PC-9 (cell line): ENCODE data around the gene FRAT2. TPM values are rescaled to one million over a fixed set of nuclear protein-coding genes. Genes with fewer than 3 reads are reported as not detected.
A peak's percentile ranks its signal among the peaks of the same experiment; 100 is the strongest.

Source experiments
- BruUV-seq: library from RNA; stranded (reverse); fragments of 400-500 nt; replicated peaks from 2 replicates; lab custom pipeline; 2021; lab: Mats Ljungman, UMichigan
- CTCF ChIA-PET: fragments of 300-600 bp; sonication (Branson Sonifier 250); formaldehyde crosslinking; loops from one replicate; lab custom pipeline; 2022; ENCODE audit warnings: antibody characterized with exemption; lab: Charles Lee
- POLR2A ChIA-PET: fragments of 300-600 bp; sonication (Branson Sonifier 250); formaldehyde crosslinking; loops from one replicate; lab custom pipeline; 2022; ENCODE audit warnings: antibody characterized with exemption; ENCODE audit not compliant: unreplicated experiment; lab: Charles Lee
- DNase-seq, 2 experiments: peaks; one replicate each; pipeline versions ENCODE4 v3.0.0 to v3.0.0-alpha.2; 2015 to 2022; ENCODE audit warnings: mixed read lengths in 1 of 2
- H2AFZ ChIP-seq: fragments of 200-600 bp; sonication (generic); 2 replicates; pipeline ENCODE4 v1.8.1; 2017; ENCODE audit warnings: antibody characterized with exemption
- H3F3A ChIP-seq: fragments of 200-600 bp; sonication (generic); 2 replicates; pipeline ENCODE4 v1.8.1; 2017; ENCODE audit warnings: antibody characterized with exemption, mild to moderate bottlenecking, low read depth; ENCODE audit not compliant: insufficient read depth
- H3K27ac ChIP-seq: fragments of 200-600 bp; sonication (generic); 2 replicates; pipeline ENCODE4 v1.6.1; 2016; ENCODE audit warnings: mixed run types
- H3K27me3 ChIP-seq: fragments of 200-600 bp; sonication (generic); 2 replicates; pipeline ENCODE4 v1.6.1; 2016; ENCODE audit warnings: low read depth, mixed run types; ENCODE audit not compliant: insufficient read depth
- H3K36me3 ChIP-seq: fragments of 200-600 bp; sonication (generic); 2 replicates; pipeline ENCODE4 v1.6.1; 2016; ENCODE audit warnings: low read depth, mixed run types
- H3K4me1 ChIP-seq: fragments of 200-600 bp; sonication (generic); replicated peaks from 2 replicates; pipeline ENCODE4 v1.6.1; 2016; ENCODE audit warnings: mixed run types; ENCODE audit not compliant: insufficient read depth
- H3K4me2 ChIP-seq: fragments of 200-600 bp; sonication (generic); 2 replicates; pipeline ENCODE4 v1.6.1; 2017; ENCODE audit warnings: mixed run types
- H3K4me3 ChIP-seq: fragments of 200-600 bp; sonication (generic); 2 replicates; pipeline ENCODE4 v1.6.1; 2016; ENCODE audit warnings: mixed run types
- H3K79me2 ChIP-seq: fragments of 200-600 bp; sonication (generic); 2 replicates; pipeline ENCODE4 v1.6.1; 2017; ENCODE audit warnings: low read depth, mixed run types
- H3K9me2 ChIP-seq: fragments of 200-600 bp; sonication (generic); 2 replicates; pipeline ENCODE4 v1.8.1; 2017; ENCODE audit warnings: mild to moderate bottlenecking; ENCODE audit not compliant: insufficient read depth
- H3K9me3 ChIP-seq: fragments of 200-600 bp; sonication (generic); 2 replicates; pipeline ENCODE4 v1.8.1; 2016; ENCODE audit warnings: low read depth; ENCODE audit not compliant: insufficient read depth
- H4K20me1 ChIP-seq: fragments of 200-600 bp; sonication (generic); 2 replicates; pipeline ENCODE4 v1.8.1; 2017; ENCODE audit not compliant: insufficient read depth
- CTCF ChIP-seq: fragments of 200-600 bp; sonication (generic); conservative IDR thresholded peaks from 2 replicates; pipeline ENCODE4 v1.6.1; 2017; ENCODE audit warnings: mixed run types, antibody characterized with exemption, mild to moderate bottlenecking, moderate library complexity
- EZH2 ChIP-seq: fragments of 200-600 bp; sonication (generic); IDR thresholded peaks from 2 replicates; pipeline ENCODE4 v1.8.0; 2017; ENCODE audit warnings: antibody characterized with exemption, low read depth
- intact Hi-C: fragments of 100-400 bp; cut with micrococcal nuclease; formaldehyde crosslinking; loops from one replicate; pipeline ENCODE4 v1.10.0; 2022; ENCODE audit not compliant: unreplicated experiment
- total RNA-seq: library from RNA; stranded (reverse); gene quantifications from 2 replicates; pipeline ENCODE4 v1.2.3, GENCODE V29; 2021

The FRAT2 gene
- total RNA-seq, 1 experiment from 2014 or later: 11.0 TPM

- 0 out of 2 replicates have a peak overlapping the region, but pooled peaks have one; percentile 16 for H3K27ac ChIP-seq
- peaks cover 40% of the 10 kb centered on the region for H3K4me1 ChIP-seq
- no peak overlapping the region for H2AFZ ChIP-seq
- H3K79me2 ChIP-seq: peaks cover 40% of the 10 kb centered on the region
- H3K9me2 ChIP-seq: no peaks in the 10 kb centered on the region
- intact Hi-C loops: no loop called here
- H3F3A ChIP-seq: peaks cover 21% of the 10 kb centered on the region; the same call in 1 of the 2 replicates
- H3K4me3 ChIP-seq: no peak overlapping the region; the same call in 1 of the 2 replicates
- ChIA-PET POLR2A (interaction anchor here (0.7 kb wide), 1 partner anchor 10 kb away, joined by 3 read pairs; no protein-coding TSS in a partner anchor), CTCF (no interaction called here)
- no peaks in the 10 kb centered on the region for H3K36me3 ChIP-seq
- H3K4me2 ChIP-seq: peak overlapping the region; percentile 59
- TF ChIP-seq CTCF: no peak
- no peak for TF ChIP-seq EZH2
- BruUV-seq: no TSS peak
- DNase-seq: peak in 1 of 2 experiments; percentile 64
- H3K27me3 ChIP-seq: no peaks in the 10 kb centered on the region
- H4K20me1 ChIP-seq: peaks cover 8% of the 10 kb centered on the region; the same call in 1 of the 2 replicates
- no peaks in the 10 kb centered on the region for H3K9me3 ChIP-seq
These were observed 5.7 kb downstream of the FRAT2 start for GRCh38 chr10:97328646-97329453.

GRCh38 chr10:97327348-97328294, 6.9 kb downstream of the FRAT2 start:
- no peaks in the 10 kb centered on the region for H3K9me3 ChIP-seq
- no TSS peak for BruUV-seq
- ChIA-PET CTCF (no interaction called here), POLR2A (interaction anchor here (0.6 to 0.7 kb wide), 2 partner anchors 8 to 37 kb away, joined by 3 to 7 read pairs; no protein-coding TSS in a partner anchor)
- no peak overlapping the region for H2AFZ ChIP-seq
- peaks cover 21% of the 10 kb centered on the region; the same call in 1 of the 2 replicates for H3F3A ChIP-seq
- peaks cover 8% of the 10 kb centered on the region; the same call in 1 of the 2 replicates for H4K20me1 ChIP-seq
- no peaks in the 10 kb centered on the region for H3K36me3 ChIP-seq
- peaks cover 28% of the 10 kb centered on the region for H3K79me2 ChIP-seq
- TF ChIP-seq EZH2 (no peak), CTCF (no peak)
- H3K4me1 ChIP-seq: peaks cover 40% of the 10 kb centered on the region
- H3K27ac ChIP-seq: no peak overlapping the region
- no peaks in the 10 kb centered on the region for H3K27me3 ChIP-seq
- peak in 1 of 2 experiments; percentile 79 for DNase-seq
- intact Hi-C loops: no loop called here
- no peaks in the 10 kb centered on the region for H3K9me2 ChIP-seq
- H3K4me2 ChIP-seq: peak overlapping the region; percentile 46
- H3K4me3 ChIP-seq: no peak overlapping the region

- no peak for DNase-seq
- Histone ChIP-seq H3K4me1 (peaks cover 30% of the 10 kb centered on the region), H2AFZ (no peak overlapping the region), H3K9me2 (no peaks in the 10 kb centered on the region), H3K4me3 (no peak overlapping the region), H3K27me3 (no peaks in the 10 kb centered on the region), H3K4me2 (no peak overlapping the region), H3K79me2 (peaks cover 9% of the 10 kb centered on the region), H4K20me1 (peaks cover 3% of the 10 kb centered on the region; the same call in 1 of the 2 replicates), H3K36me3 (no peaks in the 10 kb centered on the region), H3F3A (peaks cover 21% of the 10 kb centered on the region; the same call in 1 of the 2 replicates), H3K27ac (no peak overlapping the region), H3K9me3 (no peaks in the 10 kb centered on the region)
- ChIA-PET POLR2A (no interaction called here), CTCF (no interaction called here)
- TF ChIP-seq EZH2 (no peak), CTCF (no peak)
- intact Hi-C loops: no loop called here
- BruUV-seq: no TSS peak
These were observed 8.8 kb downstream of the FRAT2 start for GRCh38 chr10:97325754-97326153.
